ENCODE measurements around the gene CAMK2B. TPM values are rescaled to one million over a fixed set of nuclear protein-coding genes. Genes with fewer than 3 reads are reported as not detected.
"Not testable (repeated sequence)": the region's sequence is repeated elsewhere in the genome, so short reads cannot be mapped to it uniquely, and the experiment has no call there.

The CAMK2B gene
- total and polyA plus RNA-seq, 8 donors: 0.17 to 1.1 (median 0.53) TPM

GRCh38 chr7:44173911-44174693 is 151.3 kb downstream of the CAMK2B start:
- peaks cover 0 to 22% of the 10 kb centered on the region in 2 donors for H3K27me3 ChIP-seq
- intact Hi-C loops (cut with DNase I): no loop called here
- H3K4me3 ChIP-seq: no peak overlapping the region
- no peak for TF ChIP-seq CTCF (IDR thresholded peaks at IDR 0.05)
- H3K9me3 ChIP-seq: no peaks in the 10 kb centered on the region
- no peaks in the 10 kb centered on the region for H3K4me1 ChIP-seq
- no peaks in the 10 kb centered on the region for H3K36me3 ChIP-seq
- DNase-seq (no peak), ATAC-seq (no peak)
- no peak overlapping the region for H3K27ac ChIP-seq

DNA sequence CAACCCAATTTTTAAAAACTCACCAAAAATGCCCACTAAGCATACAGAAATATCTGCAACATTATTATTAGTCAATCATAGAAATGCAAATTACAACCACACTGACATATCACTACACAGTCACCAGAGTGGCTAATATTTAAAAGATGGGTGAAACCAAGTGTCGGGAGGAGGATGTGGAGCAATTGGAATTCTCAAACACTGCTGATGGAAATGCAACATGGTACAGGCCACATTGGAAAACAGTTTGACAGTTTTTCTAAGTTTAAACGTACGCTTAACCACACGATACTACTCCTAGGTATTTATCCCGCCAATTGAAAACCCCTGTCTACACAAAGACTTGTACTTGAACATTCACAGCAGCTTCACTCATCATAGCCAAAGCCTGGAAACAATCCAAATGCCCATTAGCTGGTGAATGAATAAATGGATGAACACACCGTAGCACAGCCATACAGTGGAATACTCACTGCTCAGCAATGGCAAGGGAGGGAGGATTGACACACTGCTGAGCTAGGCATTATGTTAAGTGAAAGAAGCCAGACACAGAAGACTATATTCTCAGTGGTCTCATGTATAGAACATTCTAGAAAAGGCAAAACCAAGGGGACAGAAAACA is 152.5 kb downstream of the CAMK2B start:
- DNase-seq (no peak), ATAC-seq (no peak)
- H3K4me1 ChIP-seq: no peaks in the 10 kb centered on the region
- no peaks in the 10 kb centered on the region for H3K36me3 ChIP-seq
- peaks cover 0 to 22% of the 10 kb centered on the region in 2 donors for H3K27me3 ChIP-seq
- no peak for TF ChIP-seq CTCF (IDR thresholded peaks at IDR 0.05)
- no peak overlapping the region for H3K4me3 ChIP-seq
- no peaks in the 10 kb centered on the region for H3K9me3 ChIP-seq
- intact Hi-C loops (cut with DNase I): no loop called here
- H3K27ac ChIP-seq: no peak overlapping the region

GRCh38 chr7:44172352-44172751 is 153.0 kb downstream of the CAMK2B start:
- H3K4me3 ChIP-seq: no peak overlapping the region
- DNase-seq (no peak), ATAC-seq (no peak)
- H3K27ac ChIP-seq: no peak overlapping the region
- intact Hi-C loops (cut with DNase I): no loop called here
- no peak for TF ChIP-seq CTCF (IDR thresholded peaks at IDR 0.05)
- H3K36me3 ChIP-seq: no peaks in the 10 kb centered on the region
- H3K27me3 ChIP-seq: peaks cover 0 to 17% of the 10 kb centered on the region in 2 donors
- no peaks in the 10 kb centered on the region for H3K4me1 ChIP-seq
- H3K9me3 ChIP-seq: no peaks in the 10 kb centered on the region

DNA sequence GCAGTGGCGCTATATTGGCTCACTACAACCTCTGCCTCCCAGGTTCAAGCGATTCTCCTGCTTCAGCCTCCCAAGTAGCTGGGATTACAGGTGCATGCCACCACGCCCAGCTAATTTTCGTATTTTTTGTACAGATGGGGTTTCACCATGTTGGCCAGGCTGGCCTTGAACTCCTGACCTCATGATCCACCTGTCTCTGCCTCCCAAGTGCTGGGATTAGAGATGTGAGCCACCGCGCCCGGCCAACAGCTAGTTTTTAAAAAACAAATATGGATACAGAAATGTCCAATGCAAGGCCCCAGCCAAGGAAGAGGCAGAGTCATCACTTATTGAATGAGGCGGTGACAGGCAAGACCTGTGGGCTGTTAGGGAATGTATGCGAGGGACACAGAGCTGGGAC is 153.5 kb downstream of the CAMK2B start:
- H3K4me1 ChIP-seq; DNase-seq; ATAC-seq; H3K9me3 ChIP-seq; H3K36me3 ChIP-seq; H3K27ac ChIP-seq; intact Hi-C loops (cut with DNase I); H3K4me3 ChIP-seq: not testable (repeated sequence)
- peaks cover 0 to 15% of the 10 kb centered on the region in 2 donors for H3K27me3 ChIP-seq

DNA sequence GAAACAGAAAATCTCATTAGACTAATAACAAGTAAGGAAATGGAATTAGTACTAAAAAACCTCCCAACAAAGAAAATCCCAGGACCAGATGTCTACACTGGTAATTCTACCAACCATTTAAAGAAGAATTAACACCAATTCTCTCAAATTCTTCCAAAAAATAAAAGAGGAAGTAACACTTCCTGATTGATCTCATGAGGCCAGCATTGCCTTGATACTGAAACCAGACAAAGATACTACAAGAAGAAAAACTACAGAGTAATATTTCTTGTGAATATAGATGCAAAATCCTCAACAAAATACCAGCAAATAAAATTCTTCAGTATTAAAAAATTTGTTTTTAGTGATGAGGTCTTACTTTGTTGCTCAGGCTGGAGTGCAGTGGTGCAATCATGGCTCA is 157.5 kb downstream of the CAMK2B start:
- Histone ChIP-seq H3K36me3 (no peaks in the 10 kb centered on the region), H3K27ac (no peak overlapping the region), H3K27me3 (no peaks in the 10 kb centered on the region), H3K9me3 (no peaks in the 10 kb centered on the region), H3K4me1 (no peaks in the 10 kb centered on the region), H3K4me3 (no peak overlapping the region)
- intact Hi-C loops (cut with DNase I): no loop called here
- TF ChIP-seq CTCF (IDR thresholded peaks at IDR 0.05): no peak
- ATAC-seq: no peak
- no peak for DNase-seq

Other genes with a start within 250 kb of the CAMK2B start
- gene POLM, start 243.1 kb downstream of the CAMK2B start, total RNA-seq: 10 to 100 TPM; 16.7 to 26.4 TPM
- gene POLM, start 243.1 kb downstream of the CAMK2B start, polyA plus RNA-seq (ENCODE audit: insufficient read length in 6 of 6): 10 to 100 TPM; 20.0 to 29.6 (median 28.6) TPM
- 100 to 1,000 TPM; 167 to 195 TPM for gene AEBP1, start 221.2 kb downstream of the CAMK2B start, total RNA-seq
- 10 to 100 TPM; 53.6 to 77.7 (median 61.2) TPM for gene AEBP1, start 221.2 kb downstream of the CAMK2B start, polyA plus RNA-seq (ENCODE audit: insufficient read length in 6 of 6)
- 100 to 1,000 TPM in 1 of 2 donors, 10 to 100 TPM in 1; 68.3 to 115 TPM for gene POLD2, start 202.0 kb downstream of the CAMK2B start, total RNA-seq
- 100 to 1,000 TPM in 5 of 6 donors, 10 to 100 TPM in 1; 97.3 to 116 (median 111) TPM for gene POLD2, start 202.0 kb downstream of the CAMK2B start, polyA plus RNA-seq (ENCODE audit: insufficient read length in 6 of 6)
- gene MYL7, start 184.3 kb downstream of the CAMK2B start, total RNA-seq: 1 to 10 TPM; 1.5 to 1.8 TPM
- 1 to 10 TPM in 1 of 6 donors, under 1 TPM in 3, not detected in 2; 0.82 to 5.5 (median 0.88) TPM for gene MYL7, start 184.3 kb downstream of the CAMK2B start, polyA plus RNA-seq (ENCODE audit: insufficient read length in 6 of 6)
- under 1 TPM; 0.34 to 0.50 TPM for gene GCK, start 136.2 kb downstream of the CAMK2B start, total RNA-seq
- gene GCK, start 136.2 kb downstream of the CAMK2B start, polyA plus RNA-seq (ENCODE audit: insufficient read length in 6 of 6): 1 to 10 TPM; 2.2 to 4.1 (median 2.6) TPM
- gene YKT6, start 124.6 kb downstream of the CAMK2B start, total RNA-seq: 10 to 100 TPM; 66.7 to 88.2 TPM
- gene YKT6, start 124.6 kb downstream of the CAMK2B start, polyA plus RNA-seq (ENCODE audit: insufficient read length in 6 of 6): 10 to 100 TPM; 57.0 to 79.9 (median 62.3) TPM
- gene NUDCD3, start 165.1 kb upstream of the CAMK2B start, total RNA-seq: 10 to 100 TPM; 90.1 to 93.4 TPM
- 100 to 1,000 TPM in 1 of 6 donors, 10 to 100 TPM in 5; 88.6 to 101 (median 90.7) TPM for gene NUDCD3, start 165.1 kb upstream of the CAMK2B start, polyA plus RNA-seq (ENCODE audit: insufficient read length in 6 of 6)
- under 1 TPM in 1 of 2 donors, not detected in 1; 0.06 TPM for gene NPC1L1, start 215.7 kb upstream of the CAMK2B start, total RNA-seq
- under 1 TPM; 0.28 to 0.50 (median 0.33) TPM for gene NPC1L1, start 215.7 kb upstream of the CAMK2B start, polyA plus RNA-seq (ENCODE audit: insufficient read length in 6 of 6)
- 10 to 100 TPM; 43.1 to 58.0 TPM for gene DDX56, start 248.3 kb upstream of the CAMK2B start, total RNA-seq
- 10 to 100 TPM; 66.2 to 86.1 (median 75.6) TPM for gene DDX56, start 248.3 kb upstream of the CAMK2B start, polyA plus RNA-seq (ENCODE audit: insufficient read length in 6 of 6)

Data from left lung (tissue), 10 donors.